GM21360 (cell line): ENCODE measurements around the gene HLA-DMB.

Experiments
- ATAC-seq: cut with Tn5 transposase; IDR thresholded peaks from one replicate; pipeline ENCODE4 v1.9.1; 2021; ENCODE audit warnings: mild to moderate bottlenecking, moderate library complexity; ENCODE audit not compliant: unreplicated experiment

Gene HLA-DMB

DNA sequence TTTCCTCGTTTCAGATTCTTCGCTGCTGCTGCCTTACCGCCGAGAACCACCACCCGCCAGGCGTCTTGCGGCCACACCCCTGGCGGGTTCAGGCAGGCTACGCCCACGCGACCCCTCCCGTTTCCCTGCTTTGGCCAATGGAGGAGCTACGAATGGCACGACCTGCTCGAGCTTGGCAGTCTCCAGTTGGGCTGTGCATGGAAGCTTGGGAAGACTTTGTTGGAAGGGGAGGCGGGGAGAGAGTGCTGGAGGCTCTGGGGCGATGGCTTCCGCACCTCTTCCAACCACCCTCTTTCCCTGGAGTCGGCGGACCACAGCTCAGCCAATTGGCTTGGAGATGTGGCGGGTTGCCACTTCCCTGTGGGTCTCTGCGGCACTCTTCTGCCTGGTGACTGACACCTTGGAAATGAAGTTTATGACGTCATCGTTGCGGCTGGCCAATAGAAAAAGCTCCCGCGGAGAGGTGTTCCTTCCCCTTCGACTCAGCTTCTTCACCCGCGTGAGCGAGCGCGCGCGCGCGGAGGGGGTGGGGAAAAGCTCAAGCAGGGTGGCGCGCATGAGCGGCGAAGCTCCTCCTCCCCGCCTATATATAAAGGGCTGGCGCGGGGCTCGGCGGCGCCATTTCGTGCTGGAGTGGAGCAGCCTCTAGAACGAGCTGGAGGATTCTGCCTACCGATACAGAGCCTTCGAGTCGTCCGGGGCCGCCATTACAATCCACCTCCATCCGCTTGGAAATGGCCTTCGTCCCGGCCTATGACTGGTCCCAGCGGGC, 30.9 kb upstream of the HLA-DMB start:
- ATAC-seq: peak; percentile 36

DNA sequence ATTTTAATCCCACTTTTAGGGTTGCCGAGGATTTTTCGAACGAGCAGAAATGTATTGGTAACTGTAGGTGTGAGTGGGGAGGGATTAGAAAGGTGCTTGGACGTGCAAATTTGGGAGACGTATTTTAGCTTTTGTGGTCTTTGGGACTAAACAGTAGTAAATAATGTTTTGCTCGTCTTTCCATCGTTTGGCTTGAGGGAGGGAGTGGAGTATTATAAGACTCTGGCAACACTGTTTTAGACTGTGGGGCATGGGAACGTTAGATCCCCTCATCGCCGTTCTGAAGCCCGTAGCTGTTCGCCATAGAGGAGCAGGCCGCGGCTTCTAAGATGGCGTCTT, 30.4 kb upstream of the HLA-DMB start:
- no peak for ATAC-seq

DNA sequence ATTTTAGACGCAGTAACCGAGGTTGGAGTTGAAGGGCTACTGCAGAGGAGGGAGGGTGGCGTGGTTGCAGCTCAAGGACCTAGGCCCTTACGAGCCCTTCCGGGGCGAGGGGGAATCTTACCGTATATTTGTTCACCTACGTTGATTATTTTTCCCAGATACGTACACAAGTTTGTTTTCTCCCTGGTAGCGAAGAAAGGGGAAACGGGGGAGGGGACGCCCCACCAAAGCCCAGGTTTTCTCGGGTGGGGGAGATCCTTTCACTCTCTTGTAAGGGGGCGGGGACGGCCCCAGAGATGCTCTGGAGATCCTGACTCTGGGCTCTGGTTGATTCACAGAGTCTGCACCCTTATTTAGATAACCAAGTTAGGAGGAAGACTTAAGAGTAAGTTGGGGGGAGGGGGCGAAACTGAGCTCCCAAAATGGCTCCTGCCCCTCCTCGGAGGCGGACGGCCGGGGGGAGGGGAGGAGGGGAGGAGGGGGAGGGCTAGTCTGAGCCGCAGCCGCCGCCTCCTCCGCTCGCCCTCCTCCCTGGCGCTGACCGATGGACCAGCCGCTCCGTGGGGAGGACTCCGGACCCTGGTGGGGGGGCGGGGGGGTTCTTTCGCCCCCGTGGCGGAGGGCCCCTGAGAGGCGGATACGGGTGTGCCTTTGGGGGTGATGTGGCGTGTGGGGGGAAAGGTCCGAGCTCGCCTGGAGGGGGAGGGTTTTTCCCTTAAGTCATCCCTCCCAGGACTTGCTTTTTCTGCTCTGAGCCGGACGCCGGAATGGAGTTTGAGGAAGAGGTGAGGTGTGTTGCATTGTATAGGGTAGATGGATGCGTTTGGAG, 29.8 kb upstream of the HLA-DMB start:
- ATAC-seq: no peak

DNA sequence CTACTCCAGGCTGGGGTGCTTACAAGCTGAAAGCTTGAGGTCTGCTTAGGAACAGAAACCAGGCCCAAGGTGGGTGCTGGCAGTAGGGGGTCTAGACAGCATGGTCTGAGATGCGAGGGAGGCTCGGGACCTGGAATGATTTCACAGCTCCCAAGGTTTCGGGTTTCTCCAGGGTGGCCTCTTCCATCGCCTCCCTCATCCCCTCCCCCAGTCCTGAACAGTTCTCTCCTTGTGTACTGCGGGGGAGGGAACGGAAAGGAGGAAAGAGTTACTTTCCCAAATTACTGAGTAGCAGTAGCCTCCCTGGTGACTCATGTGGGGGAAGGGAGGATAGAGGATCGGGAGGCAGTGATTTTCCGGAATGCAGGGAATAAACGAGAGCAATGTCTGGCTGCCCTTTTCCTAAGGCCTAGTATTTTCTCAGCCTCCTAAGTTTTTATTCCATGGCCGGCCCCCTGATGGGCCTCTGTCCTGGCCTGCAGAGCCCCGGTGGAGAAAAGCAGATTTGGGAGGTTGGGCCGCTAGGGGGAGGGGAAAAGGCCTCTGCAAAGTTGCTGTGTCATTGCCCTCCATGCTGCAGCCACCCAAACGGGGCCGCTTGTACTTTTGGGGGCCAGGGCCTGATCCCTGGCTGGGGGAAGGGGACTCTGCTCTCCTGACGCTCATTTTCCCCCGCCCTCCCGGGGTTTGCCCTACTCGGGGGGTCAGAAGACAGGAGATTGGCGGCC, 29.0 kb upstream of the HLA-DMB start:
- no peak for ATAC-seq

DNA sequence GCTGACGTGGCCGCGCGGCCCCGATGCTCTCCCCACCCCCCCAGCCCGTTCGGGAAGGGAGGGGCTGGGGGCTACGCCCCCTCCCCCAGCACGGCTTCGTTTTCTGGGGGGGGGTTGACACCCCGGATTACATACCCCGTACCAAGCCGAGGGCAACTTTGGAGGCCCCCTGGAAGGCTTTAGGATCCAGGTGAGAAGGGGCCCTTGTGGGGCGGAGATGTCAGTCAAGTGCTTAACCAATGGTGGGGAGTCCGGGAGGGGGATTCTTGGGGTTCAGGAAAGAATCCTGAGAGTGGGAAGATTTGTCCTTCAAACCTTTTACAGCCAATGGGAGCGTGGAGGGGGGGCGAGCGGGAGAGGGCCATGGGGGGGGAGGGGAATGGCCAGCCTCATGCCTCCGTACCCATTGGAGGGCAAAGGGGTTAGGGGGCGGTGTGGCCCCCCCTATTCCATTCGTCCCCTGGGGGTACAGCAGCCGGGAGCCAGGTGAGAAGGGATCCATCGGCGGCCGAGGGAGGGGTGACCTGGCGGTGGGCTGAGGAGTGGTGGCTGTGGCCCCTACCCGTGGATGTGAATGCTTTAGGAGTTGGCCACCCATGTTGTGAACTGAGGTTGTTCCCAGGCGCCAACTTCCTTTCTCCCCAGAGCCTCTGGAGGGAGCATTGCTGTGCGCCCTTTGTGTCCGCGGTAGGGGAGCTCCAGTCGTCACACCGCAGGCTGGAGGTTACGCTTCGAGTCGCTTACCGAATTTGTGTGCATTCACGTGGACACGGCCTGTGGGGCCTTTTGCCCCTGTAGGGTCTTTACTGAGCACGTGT, 28.2 kb upstream of the HLA-DMB start:
- ATAC-seq: no peak

DNA sequence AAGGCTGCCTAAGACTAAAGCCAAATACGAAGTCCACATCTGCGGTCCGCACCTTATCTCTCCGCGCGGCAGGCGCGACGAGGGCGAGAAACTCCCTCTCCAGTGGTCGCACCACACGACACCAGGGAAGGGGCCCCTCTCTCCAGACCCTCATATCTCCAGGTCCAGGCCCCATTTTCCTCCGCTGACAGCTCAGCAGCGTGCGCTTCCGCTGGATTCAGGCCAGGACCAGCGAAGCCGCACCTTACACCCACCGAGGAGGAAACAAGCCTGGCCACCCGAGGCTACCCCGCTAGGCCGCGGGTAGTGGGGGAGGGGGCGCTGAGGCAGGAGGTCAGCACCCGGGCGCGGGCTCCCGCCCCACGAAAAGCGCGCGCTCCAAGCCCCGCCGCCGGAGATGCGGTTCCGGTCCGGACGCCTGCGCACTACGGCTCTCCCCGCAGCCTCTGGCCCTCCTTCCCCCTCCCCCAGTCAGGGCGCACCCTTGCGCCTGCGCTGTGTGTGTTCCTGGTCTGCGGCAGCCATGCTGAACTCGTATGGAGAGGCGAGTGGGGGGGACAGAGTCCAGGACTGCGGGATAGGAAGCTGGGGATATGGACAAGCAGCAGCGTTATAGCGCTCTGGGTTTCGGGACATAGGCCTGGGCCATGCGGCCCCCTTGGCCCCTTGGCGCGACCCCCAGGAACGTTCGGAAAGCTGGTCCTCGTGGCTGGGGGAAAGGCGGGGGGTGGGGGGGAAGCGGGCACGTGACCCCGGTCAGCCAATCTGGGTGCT, 27.5 kb upstream of the HLA-DMB start, which contains the start of gene BRD2:
Gene BRD2, plus strand, starts transcription at position 502 of the 774 bp plus-strand sequence. CDS start 4,305 bp downstream, outside the sequence.
- ATAC-seq: no peak

DNA sequence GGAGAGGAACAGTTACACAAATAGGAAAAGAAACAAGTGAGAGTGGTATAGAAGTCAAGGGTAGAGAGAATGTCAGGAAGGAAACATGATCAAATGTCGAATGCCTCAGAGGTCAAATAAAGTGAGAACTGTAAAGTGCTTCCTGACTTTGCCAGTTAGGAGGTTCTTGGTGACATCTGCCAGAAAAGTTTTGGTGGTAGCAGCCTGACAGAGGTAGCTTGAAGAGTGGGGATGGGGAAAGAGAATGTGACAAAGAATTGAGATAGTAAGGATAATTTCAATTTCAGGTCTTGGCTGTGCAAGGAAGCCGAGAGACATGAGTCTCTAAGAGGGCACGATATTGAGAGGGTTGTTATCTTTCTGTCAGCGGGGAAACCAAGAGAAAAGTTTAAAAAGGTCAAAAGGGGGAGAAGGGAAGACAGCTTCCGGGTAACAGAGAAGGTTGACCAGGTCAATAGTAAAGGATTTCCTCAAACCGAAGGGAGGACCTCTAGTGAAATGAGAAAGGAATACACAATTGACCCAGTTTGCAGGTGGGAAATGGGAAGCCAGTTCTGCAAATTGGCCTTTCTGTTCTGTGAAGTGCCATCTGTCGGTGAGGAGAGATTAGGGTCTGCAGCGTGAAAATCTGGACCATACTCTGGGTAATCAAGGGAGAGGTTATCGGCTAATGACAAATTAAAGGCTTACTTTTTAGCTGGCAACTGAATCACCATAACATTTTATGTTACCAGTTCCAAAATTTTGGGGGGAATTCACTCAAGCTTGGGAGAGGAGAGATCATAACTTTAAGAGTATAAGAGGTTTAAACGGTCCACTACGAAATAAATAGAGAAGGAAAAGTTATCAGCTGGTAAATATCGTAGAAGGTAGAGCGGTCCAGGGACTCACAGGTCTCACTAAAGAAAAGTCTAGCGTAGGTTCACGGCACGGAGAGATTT, 26.6 kb upstream of the HLA-DMB start:
- no peak for ATAC-seq

DNA sequence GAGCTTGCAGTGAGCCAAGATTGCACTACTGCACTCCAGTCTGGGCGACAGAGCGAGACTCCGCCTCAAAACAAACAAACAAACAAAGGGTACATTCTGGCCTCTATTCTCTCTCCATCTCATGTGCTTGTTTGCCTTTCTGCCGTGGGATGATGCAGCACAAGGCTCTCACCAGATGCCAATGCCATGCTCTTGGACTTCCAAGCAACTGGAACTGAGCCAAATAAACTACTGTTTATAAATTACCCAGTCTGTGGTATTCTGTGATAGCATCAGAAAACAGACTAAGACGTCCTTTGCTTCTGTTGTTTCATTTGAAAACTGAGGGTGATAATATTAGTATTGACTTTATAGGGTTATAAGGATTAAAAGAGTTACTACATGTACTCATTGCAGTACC, 23.9 kb upstream of the HLA-DMB start:
- no peak for ATAC-seq

DNA sequence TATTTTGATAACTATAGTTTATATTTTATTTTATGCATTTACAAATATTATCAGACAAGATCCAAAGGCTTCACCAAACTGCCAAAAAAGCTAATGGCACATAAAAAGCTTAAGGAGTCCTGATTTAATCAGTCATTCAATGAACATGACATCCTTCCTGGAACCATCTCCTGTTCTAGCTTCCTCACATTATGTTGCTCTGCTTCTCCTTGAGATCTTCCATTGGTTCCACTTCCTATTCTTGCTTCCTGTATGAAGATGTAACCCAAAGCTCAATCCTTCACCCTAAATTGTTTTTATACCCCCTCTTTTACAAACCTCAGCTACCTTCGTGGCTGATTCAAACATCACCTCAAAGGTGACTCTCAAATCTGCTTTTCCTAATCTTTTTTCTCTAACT, 23.0 kb upstream of the HLA-DMB start:
- ATAC-seq: no peak

DNA sequence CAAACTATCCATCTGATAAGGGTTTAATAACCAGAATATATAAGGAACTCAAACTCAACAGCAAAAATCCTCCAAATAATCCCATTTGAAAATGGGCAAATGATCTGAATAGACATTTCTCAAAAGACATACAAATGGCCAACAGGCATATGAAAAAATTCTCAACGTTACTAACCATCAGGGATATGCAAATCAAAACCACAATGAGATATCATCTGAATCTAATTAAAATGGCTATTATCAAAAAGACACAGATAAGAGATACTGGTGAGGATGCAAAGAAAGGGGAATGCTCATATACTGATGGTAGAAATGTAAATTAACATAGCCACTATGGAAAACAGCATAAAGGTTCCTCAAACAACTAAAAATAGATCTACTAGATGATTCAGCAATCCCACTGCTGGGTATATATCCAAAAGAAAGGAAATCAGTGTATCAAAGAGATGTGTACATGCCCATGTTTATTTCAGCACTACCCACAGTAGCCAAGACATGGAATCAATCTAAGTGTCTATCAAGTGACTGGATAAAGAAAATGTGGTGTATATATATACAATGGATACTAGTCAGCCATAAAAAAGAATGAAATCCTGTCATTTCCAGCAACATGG, 21.5 kb upstream of the HLA-DMB start:
- no peak for ATAC-seq

DNA sequence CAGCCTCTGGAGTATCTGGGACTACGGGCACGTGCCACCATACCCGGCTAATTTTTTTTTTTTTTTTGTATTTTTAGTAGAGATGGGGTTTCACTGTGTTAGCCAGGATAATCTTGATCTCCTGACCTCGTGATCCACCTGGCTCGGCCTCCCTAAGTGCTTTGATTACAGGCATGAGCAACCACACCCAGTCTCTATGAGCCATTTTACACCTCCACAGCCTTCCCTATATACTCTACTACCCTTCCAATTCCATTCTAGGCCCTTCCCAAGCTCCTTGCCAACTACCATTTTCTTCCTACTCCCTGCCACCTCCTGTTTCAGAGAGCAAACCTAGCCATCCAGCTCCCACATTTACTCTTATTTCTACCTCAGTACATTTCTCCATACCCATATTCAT, 19.7 kb upstream of the HLA-DMB start:
- no peak for ATAC-seq

DNA sequence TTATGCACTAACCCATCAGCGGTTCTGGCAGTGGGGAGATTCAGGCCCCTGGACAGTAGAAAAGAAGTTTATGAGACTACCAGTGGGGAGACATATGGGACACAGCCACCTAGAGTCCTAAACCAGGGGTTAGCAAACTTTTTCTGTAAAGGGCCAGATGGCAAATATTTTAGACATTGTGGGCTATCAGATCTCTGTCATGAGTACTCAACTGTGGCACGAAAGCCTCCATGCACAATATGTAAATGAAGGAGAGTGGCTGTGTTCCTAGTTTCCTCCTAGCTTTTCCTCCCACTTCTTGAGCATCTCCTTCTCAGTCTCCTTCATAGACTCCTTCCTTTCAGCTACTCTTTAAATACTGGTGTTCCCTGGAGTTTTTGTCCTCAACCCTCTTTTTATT, 15.3 kb upstream of the HLA-DMB start:
- no peak for ATAC-seq

DNA sequence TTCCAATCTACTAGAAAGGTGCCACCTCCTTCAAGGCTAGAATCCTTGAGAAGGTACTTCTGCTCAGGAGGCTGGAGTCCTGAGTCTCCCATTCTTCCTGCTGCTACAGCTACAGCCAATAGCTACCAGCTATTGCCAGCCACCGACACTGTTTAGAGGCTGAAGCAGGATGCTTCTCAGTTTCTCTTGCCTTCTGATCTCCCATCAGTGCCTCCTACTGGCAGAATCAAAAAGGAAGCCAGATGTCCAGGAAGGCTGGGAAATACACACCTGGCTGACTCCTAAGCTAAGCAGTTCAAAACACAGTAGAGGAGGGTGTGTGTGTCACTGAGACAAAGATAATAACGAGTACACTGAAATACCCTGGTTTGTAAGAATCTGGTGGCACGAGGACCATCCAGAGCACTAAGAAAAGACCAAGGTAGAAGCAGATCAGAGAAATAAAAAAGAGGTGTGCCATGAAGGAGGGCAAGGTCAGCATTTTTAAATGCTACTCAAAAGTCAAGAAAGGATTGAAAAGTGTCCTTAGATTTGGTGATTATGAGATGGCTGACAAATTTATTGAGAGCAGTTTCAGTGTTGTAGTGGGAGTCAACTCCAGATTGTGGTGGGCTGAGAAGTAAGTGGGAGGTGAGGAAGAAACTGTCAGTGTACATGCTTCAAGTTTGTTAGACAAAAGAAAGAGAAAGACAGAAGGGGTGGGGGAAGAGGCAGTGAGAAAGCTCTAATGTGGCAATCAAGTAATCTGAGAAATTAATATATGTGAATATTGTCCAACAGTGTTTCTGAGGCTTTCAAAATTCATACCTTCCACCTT, 14.4 kb upstream of the HLA-DMB start:
- ATAC-seq: no peak

DNA sequence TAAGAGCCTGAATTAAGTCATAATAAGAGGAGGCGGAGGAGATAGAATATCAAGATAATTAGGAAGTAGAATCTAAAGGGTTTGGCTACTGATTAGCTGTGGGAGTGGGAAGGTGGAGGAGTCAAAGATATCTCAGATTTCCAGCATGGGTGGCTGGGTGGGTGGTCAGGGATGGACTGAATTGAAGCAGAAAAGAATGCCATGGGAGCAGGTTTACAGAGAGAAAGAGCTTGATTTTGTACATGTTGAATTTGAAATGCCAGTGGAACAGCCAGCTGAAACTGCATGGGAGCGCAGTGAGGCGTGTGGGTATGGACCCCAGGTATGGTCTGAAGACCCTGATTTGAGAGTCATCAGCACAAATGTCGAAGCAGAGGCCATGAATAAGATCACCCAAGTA, 13.4 kb upstream of the HLA-DMB start:
- ATAC-seq: no peak

DNA sequence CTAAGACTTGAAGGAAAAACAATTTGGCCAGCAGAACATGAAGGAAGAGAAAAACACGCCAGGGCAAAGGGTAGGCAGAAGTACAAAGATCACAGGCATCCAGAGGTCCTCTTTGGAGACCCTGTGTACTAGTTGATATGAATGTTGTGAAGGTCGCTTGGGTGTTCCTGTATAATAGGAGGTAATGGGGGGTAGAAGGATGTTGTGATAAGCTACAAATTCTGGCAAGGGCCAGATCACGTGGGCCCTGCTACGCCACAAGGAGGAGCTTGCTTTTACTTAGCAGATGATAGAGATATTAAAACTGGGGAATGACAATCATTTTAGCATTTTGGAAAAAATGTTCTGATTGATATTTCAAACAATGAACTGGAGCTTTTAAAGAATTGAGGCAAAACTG, 12.9 kb upstream of the HLA-DMB start:
- no peak for ATAC-seq

DNA sequence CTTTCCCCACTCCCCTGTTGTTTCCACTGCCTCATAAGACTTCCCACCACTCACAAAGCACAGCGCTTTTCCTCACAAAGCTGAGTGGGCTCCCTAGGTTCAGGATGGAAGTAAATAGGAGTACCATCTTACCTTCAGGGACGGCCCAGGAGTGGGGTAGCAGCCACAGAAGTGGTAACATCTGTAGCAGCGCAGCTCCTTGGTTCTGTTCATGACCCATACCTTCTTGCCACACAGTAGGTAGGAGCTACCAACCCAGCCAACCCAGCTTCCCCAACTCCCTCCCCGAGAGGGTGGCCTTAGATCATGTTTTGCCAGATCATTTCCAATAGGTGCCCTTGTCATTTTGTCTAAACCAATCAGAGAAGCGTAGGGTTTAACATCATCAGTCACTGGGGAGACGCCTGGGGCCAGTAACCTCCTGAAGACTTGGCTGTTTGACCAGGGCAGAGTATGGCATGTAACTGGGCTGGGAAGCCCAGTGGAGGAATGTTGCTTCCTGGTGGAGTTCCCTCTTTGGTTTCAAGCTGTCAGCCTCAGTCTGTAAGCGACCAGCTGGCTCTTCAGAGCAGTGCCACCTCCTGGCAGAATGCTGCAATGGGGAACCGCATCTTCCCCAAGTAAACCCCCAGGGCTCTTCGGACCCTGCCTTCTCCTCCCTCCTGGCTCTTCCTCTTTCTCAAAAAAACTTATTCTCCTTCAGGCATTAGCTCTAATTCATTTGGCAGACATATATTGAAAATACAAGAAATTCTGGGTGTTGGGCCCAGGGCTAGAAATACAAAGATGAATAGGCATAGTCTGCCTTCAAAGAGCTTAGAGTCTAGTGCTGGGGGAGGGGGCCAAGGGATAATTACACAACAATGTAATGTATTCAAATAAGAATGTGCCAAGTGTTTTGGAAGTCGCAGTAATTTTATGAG, 12.2 kb upstream of the HLA-DMB start, which contains the start of gene HLA-DMA:
Gene HLA-DMA, minus strand, starts transcription at position 281 of the 923 bp plus-strand sequence. Its CDS starts 61 bp downstream, at position 220.
- ATAC-seq: peak; percentile 85
